ENCODE results near the gene AAK1.

Gene AAK1

DNA sequence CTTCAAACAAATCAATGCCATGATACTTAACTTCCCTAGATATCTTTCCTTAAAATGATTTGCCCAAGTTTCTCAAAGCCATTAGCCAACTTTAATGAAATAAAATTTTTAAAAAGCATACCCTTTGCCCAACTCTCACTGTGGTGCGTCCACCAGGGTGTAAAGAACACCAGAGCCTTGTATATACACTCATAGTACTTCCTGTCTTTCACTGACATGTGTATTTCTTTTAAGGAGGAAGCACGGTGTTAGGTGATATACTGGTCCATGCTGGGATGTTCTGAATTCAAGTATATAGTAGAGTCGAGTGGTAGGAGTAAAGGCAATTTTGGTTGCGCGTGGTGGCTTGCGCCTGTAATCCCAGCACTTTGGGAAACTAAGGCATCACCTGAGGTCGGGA, 22.7 kb downstream of the AAK1 start:
- no peak overlapping the region for H3K4me3 ChIP-seq (ENCODE audit: low read depth, low read length)
- TF ChIP-seq, protein P1, sequence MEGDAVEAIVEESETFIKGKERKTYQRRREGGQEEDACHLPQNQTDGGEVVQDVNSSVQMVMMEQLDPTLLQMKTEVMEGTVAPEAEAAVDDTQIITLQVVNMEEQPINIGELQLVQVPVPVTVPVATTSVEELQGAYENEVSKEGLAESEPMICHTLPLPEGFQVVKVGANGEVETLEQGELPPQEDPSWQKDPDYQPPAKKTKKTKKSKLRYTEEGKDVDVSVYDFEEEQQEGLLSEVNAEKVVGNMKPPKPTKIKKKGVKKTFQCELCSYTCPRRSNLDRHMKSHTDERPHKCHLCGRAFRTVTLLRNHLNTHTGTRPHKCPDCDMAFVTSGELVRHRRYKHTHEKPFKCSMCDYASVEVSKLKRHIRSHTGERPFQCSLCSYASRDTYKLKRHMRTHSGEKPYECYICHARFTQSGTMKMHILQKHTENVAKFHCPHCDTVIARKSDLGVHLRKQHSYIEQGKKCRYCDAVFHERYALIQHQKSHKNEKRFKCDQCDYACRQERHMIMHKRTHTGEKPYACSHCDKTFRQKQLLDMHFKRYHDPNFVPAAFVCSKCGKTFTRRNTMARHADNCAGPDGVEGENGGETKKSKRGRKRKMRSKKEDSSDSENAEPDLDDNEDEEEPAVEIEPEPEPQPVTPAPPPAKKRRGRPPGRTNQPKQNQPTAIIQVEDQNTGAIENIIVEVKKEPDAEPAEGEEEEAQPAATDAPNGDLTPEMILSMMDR (IDR thresholded peaks at IDR 0.05; ENCODE audit: control insufficient read depth, extremely low read depth, insufficient read depth) = no peak
- DNase-seq (ENCODE audit: low read depth) = no peak

GRCh38 chr2:69619725-69620124, 23.8 kb downstream of the AAK1 start:
- no peak overlapping the region for H3K4me3 ChIP-seq (ENCODE audit: low read depth, low read length)
- no peak for DNase-seq (ENCODE audit: low read depth)
- TF ChIP-seq, protein P1 (IDR thresholded peaks at IDR 0.05; ENCODE audit: control insufficient read depth, extremely low read depth, insufficient read depth) = no peak

DNA sequence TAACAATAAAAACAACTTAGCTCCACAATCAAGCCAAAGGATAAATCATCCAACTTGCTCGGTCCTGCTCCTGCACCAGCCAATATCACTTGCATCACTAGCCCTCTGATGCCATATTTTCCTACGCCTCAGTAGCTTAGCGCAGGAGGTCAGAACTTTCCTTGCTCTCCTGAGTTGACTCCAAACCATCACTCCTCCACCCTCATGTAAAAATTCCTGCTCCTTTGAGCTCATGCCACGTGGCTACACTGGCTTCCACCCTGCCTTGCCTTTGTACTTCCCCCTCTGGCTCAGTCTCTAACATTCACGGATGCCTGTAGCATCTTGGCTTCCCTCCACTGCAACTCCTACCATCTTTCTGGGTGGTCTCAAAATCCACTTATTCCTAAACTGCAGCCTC, 25.2 kb downstream of the AAK1 start:
- DNase-seq (ENCODE audit: low read depth) = no peak
- TF ChIP-seq, protein P1 (IDR thresholded peaks at IDR 0.05; ENCODE audit: control insufficient read depth, extremely low read depth, insufficient read depth) = no peak
- H3K4me3 ChIP-seq (ENCODE audit: low read depth, low read length) = no peak overlapping the region

DNA sequence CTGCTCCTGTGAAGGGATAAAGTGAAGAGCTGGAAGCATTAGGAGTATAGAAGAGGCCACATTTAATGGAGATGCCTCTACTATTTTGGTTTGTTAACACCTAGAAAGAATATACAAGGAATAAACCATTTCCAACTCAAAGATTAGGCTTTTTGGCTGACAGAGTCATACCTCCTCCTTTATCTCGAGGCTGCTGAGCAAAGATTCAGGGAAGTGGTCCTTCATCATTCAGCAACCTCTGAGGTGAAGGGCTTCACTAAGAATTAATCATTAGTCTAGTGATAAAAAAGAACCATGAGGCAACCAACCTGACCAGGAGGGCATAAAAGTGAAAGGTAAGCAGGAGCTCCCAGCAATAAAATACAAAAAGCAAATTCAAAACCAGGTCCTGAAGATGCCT, 25.8 kb downstream of the AAK1 start:
- no peak for DNase-seq (ENCODE audit: low read depth)
- TF ChIP-seq, protein P1 (IDR thresholded peaks at IDR 0.05; ENCODE audit: control insufficient read depth, extremely low read depth, insufficient read depth) = no peak

DNA sequence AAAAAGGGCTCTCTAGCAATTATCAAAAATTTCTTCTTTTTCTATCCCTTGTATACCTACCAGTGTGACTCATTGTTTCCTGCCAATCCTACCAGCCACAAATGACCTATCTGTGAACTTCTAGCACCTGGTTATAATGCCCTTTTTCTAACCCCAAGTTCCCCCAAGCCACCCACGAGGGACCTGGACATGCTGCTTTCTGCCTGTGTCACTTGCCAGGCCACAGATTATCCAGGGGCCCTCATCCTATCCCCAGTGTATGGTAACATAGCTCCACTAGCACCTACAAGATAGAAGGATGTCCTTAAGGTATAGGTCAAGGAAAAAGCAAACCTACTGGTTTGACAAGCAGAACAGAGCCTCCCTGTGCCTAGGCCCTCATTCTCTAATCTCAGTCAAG, 26.8 kb downstream of the AAK1 start:
- no peak overlapping the region for H3K4me3 ChIP-seq (ENCODE audit: low read depth, low read length)
- no peak for DNase-seq (ENCODE audit: low read depth)
- TF ChIP-seq, protein P1 (IDR thresholded peaks at IDR 0.05; ENCODE audit: control insufficient read depth, extremely low read depth, insufficient read depth) = no peak

More for the DNA sequence above, 25.8 kb downstream of the AAK1 start:
- no peak overlapping the region for H3K4me3 ChIP-seq (ENCODE audit: low read depth, low read length)

DNA sequence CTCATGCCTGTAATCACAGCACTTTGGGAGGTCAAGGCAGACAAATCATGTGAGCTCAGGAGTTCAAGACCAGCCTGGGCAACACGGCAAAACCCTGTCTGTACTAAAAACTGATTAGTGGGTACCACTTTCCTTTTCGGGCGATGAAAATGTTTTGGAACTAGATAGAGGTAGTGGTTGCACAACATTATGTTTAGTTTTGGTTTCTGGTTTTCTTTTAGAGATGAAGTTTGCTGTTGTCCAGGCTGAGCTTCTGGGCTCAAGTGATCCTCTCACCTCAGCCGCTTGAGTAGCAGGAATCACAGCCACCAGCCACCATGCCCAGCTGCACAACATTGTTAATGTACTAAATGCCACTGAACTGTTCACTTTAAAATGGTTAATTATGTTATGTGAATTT, 27.6 kb downstream of the AAK1 start:
- DNase-seq (ENCODE audit: low read depth) = no peak
- TF ChIP-seq, protein P1 (IDR thresholded peaks at IDR 0.05; ENCODE audit: control insufficient read depth, extremely low read depth, insufficient read depth) = no peak
- H3K4me3 ChIP-seq (ENCODE audit: low read depth, low read length) = no peak overlapping the region

- DNase-seq (ENCODE audit: low read depth) = no peak
- TF ChIP-seq, protein P1 (IDR thresholded peaks at IDR 0.05; ENCODE audit: control insufficient read depth, extremely low read depth, insufficient read depth) = no peak
- no peak overlapping the region for H3K4me3 ChIP-seq (ENCODE audit: low read depth, low read length)
Observed at GRCh38 chr2:69615078-69615625, 28.4 kb downstream of the AAK1 start.
